Cardiac fibroblast (primary cell): ENCODE data around the gene TNFRSF14.

Experiments used
- DNase-seq, 2 donors: peaks; one replicate each; pipeline versions ENCODE4 v3.0.0 to v3.0.0-alpha.2; 2010; ENCODE audit warnings: low read depth in 2 of 2
- H3K4me3 ChIP-seq, 2 donors: replicated peaks in 1 of 2; 1 replicate in 1 of 2; 2 replicates in 1 of 2; pipeline ENCODE4 v1.5.1; 2011; ENCODE audit warnings: low read depth in 2 of 2, low read length in 2 of 2, mild to moderate bottlenecking in 2 of 2, moderate library complexity in 1 of 2
- CTCF ChIP-seq: IDR thresholded peaks from one replicate; pipeline ENCODE4 v1.5.1; 2011; ENCODE audit warnings: low read depth, mild to moderate bottlenecking, low read length, inconsistent platforms

The TNFRSF14 gene

GRCh38 chr1:2606881-2607621 is 50.9 kb downstream of the TNFRSF14 start:
- TF ChIP-seq CTCF, result no peak
- H3K4me3 ChIP-seq, result no peak overlapping the region

GRCh38 chr1:2607641-2608091 is 51.5 kb downstream of the TNFRSF14 start:
- no peak for DNase-seq
- TF ChIP-seq CTCF, result no peak
- no peak overlapping the region for H3K4me3 ChIP-seq

More at GRCh38 chr1:2606881-2607621, 50.9 kb downstream of the TNFRSF14 start:
- DNase-seq, result no peak

GRCh38 chr1:2609319-2610035 is 53.3 kb downstream of the TNFRSF14 start:
- no peak for TF ChIP-seq CTCF
- no peak for DNase-seq
- H3K4me3 ChIP-seq, result no peak overlapping the region

- H3K4me3 ChIP-seq, result no peak overlapping the region
- no peak for TF ChIP-seq CTCF
- DNase-seq, result no peak
Measured at GRCh38 chr1:2610036-2610959, 54.1 kb downstream of the TNFRSF14 start.

- no peak overlapping the region for H3K4me3 ChIP-seq
- DNase-seq, result peak in 1 of 2 donors; percentile 22
- TF ChIP-seq CTCF, result no peak
Measured at GRCh38 chr1:2611031-2611501, 54.9 kb downstream of the TNFRSF14 start.
